WI38 (cell line): ENCODE measurements around the gene KLHDC4.

Experiments used
- H3K4me3 ChIP-seq: 2 replicates; pipeline ENCODE4 v1.5.1; 2011; ENCODE audit warnings: low read depth, mild to moderate bottlenecking, control low read depth, low read length
- TF ChIP-seq, protein P1 (sequence below): IDR thresholded peaks from 2 replicates; pipeline ENCODE4 v1.5.1; 2012; ENCODE audit warnings: low read depth, mild to moderate bottlenecking, control low read depth, low read length

KLHDC4 gene

DNA sequence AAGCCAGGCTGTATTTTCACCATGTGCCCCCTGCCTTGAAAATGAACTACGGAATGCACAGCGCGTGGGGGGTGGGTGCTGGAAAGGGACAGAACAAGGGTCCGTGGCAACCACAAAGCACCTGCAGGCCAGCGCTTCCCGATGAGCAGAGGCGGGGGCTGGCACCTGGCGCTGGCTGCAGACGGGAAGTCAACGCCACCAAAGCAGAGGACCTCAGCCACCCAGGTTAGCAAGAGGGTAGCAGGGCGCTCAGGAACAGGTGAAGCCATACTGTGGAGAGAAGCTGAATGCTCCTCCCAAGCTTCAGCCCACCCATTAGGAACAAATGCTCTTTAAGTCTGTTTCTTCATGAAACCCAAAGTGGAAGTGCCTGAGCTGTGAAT, 64.7 kb downstream of the KLHDC4 start:
- no peak overlapping the region for H3K4me3 ChIP-seq
- TF ChIP-seq, protein P1, sequence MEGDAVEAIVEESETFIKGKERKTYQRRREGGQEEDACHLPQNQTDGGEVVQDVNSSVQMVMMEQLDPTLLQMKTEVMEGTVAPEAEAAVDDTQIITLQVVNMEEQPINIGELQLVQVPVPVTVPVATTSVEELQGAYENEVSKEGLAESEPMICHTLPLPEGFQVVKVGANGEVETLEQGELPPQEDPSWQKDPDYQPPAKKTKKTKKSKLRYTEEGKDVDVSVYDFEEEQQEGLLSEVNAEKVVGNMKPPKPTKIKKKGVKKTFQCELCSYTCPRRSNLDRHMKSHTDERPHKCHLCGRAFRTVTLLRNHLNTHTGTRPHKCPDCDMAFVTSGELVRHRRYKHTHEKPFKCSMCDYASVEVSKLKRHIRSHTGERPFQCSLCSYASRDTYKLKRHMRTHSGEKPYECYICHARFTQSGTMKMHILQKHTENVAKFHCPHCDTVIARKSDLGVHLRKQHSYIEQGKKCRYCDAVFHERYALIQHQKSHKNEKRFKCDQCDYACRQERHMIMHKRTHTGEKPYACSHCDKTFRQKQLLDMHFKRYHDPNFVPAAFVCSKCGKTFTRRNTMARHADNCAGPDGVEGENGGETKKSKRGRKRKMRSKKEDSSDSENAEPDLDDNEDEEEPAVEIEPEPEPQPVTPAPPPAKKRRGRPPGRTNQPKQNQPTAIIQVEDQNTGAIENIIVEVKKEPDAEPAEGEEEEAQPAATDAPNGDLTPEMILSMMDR: no peak

DNA sequence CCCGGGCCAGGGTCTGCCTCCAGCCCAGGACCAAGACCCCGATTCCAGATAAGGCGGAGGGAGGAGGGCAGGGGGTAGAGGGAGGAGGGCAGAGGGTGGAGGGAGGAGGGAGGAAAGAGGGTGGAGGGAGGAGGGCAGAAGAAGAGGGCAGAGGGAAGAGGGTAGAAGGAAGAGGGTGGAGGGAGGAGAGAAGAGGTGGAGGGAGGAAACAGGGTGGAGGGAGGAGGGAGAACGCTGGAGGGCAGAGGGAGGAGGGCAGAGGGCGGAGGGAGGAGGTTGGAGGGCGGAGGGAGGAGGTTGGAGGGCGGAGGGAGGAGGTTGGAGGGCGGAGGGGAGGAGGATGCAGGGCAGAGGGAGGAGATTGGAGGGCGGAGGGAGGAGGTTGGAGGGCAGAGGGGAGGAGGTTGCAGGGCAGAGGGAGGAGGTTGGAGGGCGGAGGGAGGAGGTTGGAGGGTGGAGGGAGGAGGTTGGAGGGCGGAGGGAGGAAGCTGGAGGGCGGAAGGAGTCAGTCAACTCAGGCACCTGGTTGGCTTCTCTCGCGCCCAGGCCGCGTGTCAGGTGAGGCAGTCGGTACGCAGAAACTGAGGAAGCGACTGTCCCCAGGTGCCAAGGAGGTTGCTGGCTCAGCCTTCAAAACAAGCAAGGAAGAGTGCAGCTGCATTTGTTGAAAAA, 65.2 kb downstream of the KLHDC4 start:
- no peak overlapping the region for H3K4me3 ChIP-seq
- TF ChIP-seq, protein P1: no peak

DNA sequence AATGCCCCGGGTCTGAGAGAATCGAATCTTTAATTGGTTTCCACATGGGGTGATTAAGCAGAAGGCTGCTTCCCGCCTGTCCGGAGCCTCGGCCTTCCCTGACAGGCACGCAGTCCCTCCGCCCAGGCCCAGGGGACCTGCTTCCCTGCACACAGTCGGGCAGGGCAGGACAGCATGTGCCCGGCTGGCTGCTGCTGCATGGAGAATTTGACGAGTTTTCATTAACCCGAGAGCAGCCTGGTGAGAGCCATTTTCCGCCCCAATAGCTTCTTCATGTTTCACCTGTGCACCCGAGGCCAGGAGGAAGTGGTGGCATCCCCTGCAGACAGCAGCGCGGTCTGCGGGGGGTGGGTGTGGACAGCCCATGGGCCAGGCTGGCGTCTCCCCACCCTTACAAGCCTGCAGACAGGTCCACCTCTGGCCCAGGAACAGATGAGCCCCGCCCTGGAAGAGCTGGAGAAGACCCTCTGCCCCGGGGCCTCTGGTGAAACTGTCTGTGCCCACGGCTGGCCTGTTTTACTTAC, 67.0 kb downstream of the KLHDC4 start:
- no peak overlapping the region for H3K4me3 ChIP-seq
- TF ChIP-seq, protein P1: no peak

DNA sequence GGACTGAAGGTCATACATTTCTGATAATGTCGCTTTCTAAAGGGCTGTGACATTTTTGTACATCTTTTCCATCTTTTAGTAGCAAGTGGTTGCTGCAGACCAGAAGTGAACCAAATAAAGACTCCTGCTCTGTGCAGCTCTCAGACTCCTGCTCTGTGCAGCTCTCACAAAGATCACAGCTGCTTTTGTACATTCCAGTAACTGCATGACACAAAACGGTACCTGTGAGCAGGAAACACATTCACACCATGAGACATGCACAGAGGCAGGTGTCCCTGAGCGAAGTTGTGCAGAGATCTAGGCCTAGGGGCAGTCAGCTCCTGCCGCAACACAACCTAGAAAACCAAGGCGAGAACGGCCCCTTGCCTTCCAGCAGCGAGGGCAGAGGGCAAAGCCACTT, 67.5 kb downstream of the KLHDC4 start:
- H3K4me3 ChIP-seq: no peak overlapping the region
- TF ChIP-seq, protein P1: no peak

DNA sequence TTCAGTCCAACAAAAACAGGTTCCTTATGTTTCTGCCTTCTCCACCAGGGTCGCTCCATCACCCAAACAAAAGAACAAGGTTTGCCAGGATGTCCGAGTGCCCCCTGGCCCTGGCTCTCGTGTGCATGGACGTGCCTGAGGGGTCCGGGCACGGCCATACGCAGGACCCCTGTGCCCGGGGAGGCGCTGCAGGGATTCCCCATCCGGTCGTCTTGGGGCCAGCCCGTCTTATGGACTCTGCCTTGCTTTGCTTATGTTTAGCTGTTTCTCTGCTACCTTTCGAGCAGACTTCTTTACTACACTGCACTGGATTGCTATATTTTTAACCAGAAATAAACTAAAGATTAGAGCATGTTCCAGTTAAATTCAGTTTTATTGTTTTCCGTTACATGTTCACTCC, 68.0 kb downstream of the KLHDC4 start:
- TF ChIP-seq, protein P1: no peak
- H3K4me3 ChIP-seq: no peak overlapping the region

DNA sequence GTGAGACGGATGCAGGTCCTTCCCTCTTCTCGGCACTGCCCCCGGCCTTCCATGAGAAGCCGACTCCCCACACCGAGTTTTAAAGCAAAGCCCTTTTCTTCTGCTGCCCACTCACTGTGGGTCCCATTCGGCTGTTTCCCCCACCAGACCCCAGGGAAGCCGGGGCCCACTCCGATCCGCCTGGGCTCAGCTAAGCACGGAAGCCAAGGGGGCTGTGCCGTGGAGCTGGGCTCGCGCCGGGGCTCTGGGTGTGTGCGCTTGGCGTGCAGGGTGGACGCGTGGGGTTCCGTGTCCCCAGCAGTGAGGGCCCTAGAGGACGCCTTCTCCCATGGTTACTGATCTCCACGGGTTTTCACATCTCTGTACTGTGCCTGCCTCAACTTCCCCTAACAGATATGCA, 68.5 kb downstream of the KLHDC4 start:
- no peak overlapping the region for H3K4me3 ChIP-seq
- TF ChIP-seq, protein P1: no peak

DNA sequence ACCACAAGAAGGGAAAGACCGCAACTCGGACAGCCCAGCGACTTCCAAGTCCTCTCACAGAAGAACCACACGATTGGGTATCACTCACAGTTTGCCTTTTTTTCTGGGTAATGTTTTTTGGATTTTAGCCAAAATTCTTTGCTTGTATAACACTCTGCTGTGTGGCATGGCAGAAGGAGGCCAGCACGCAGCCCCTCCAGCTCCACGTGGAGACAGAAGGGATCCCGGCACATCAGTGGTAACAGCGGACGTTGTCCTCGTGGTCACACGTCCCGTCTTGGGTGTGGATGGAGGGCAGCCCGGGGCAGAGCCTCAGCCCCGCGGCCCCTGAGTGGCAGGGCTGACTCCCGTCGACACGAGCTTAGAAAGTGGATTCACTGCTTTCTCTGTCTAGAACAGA, 69.1 kb downstream of the KLHDC4 start:
- no peak overlapping the region for H3K4me3 ChIP-seq
- TF ChIP-seq, protein P1: no peak
